Left lung (tissue), 10 donors: Measurements from ENCODE around the gene MMP28. TPM values are rescaled to one million over a fixed set of nuclear protein-coding genes. Genes with fewer than 3 reads are reported as not detected.
A peak's percentile ranks its signal among the peaks of the same experiment; 100 is the strongest.

Experiments used
- ATAC-seq: fragments of 200-7000 bp; cut with Tn5 transposase; one replicate; pipeline ENCODE4 v1.9.1; 2020; ENCODE audit warnings: moderate library complexity
- DNase-seq, 4 donors: peaks; one replicate each; pipeline ENCODE4 v3.0.0-alpha.2; 2013 to 2020
- H3K27ac ChIP-seq, 2 donors: fragments of 200-600 bp; sonication (generic) in 1 of 2; one replicate each; pipeline versions ENCODE4 v1.5.0 to v1.8.0; 2020 to 2021
- H3K27me3 ChIP-seq, 2 donors: fragments of 200-600 bp; sonication (generic) in 1 of 2; one replicate each; pipeline versions ENCODE4 v1.5.0 to v1.8.0; 2020 to 2021
- H3K36me3 ChIP-seq, 2 donors: fragments of 200-600 bp; sonication (generic) in 1 of 2; one replicate each; pipeline versions ENCODE4 v1.5.0 to v1.8.0; 2020 to 2021
- H3K4me1 ChIP-seq, 2 donors: fragments of 200-600 bp; one replicate each; pipeline ENCODE4 v1.8.0; 2021
- H3K4me3 ChIP-seq, 2 donors: fragments of 200-600 bp; sonication (generic) in 1 of 2; one replicate each; pipeline versions ENCODE4 v1.5.0 to v1.8.0; 2020 to 2021; ENCODE audit warnings: mild to moderate bottlenecking in 1 of 2
- H3K9me3 ChIP-seq, 2 donors: fragments of 200-600 bp; sonication (generic) in 1 of 2; one replicate each; pipeline versions ENCODE4 v1.5.0 to v1.8.0; 2020 to 2021
- CTCF ChIP-seq, 2 donors: fragments of 200-600 bp; sonication (generic) in 1 of 2; IDR thresholded peaks; one replicate each; pipeline versions ENCODE4 v1.5.0 to v1.8.0; 2021; ENCODE audit warnings: antibody characterized with exemption in 2 of 2
- intact Hi-C, 2 donors: fragments of 100-400 bp; cut with DNase I; formaldehyde crosslinking; loops; one replicate each; pipeline versions ENCODE4 v1.11.2 to v1.14.2; 2022
- polyA plus RNA-seq, 6 donors: library from polyadenylated mRNA; unstranded; fragments of 120-200 nt; gene quantifications; one replicate each; pipeline ENCODE4 v1.2.1, GENCODE V29; 2013; ENCODE audit not compliant: insufficient read length in 6 of 6
- total RNA-seq, 2 donors: library from RNA; stranded (reverse); fragmentation: NEBNext Ultra II Directional; extraction: Animal tissue kit (Norgen Biotek cat#: 25700); gene quantifications; one replicate each; pipeline ENCODE4 v1.2.1, GENCODE V29; 2021
- donor health status: DM: no; HTN: yes; CAD: no.
- donor health status: DM: no; HTN: no; CAD: no.

MMP28 gene
- total and polyA plus RNA-seq, 8 donors = 6.6 to 95.0 (median 8.5) TPM

- intact Hi-C loops = no loop called here
- H3K4me3 ChIP-seq = no peak overlapping the region
- H3K36me3 ChIP-seq = peaks cover 0 to 54% of the 10 kb centered on the region in 2 donors
- peaks cover 0 to 31% of the 10 kb centered on the region in 2 donors for H3K4me1 ChIP-seq
- no peaks in the 10 kb centered on the region for H3K9me3 ChIP-seq
- no peak for DNase-seq
- no peak for TF ChIP-seq CTCF (IDR thresholded peaks at IDR 0.05)
- H3K27ac ChIP-seq = no peak overlapping the region
- no peaks in the 10 kb centered on the region for H3K27me3 ChIP-seq
- ATAC-seq = no peak
These were observed 21.8 kb upstream of the MMP28 start for GRCh38 chr17:35817196-35817595.

DNA sequence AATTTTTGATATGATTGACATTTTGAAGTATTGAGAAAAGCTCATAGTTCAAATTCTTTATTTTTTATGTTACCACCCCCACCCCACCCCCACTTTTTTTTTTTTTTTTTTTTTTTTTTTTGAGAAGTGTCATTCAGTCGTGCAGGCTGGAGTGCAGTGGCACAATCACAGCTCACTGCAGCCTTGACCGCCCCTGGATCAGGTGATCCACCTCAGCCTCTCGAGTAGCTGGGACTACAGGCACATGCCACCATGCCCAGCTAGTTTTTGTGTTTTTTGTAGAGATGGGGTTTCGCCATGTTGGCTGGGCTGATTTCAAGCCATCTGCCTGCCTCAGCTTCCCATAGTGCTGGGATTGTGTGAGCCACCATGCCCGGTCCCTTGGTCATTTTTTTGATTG is 21.3 kb upstream of the MMP28 start:
- peak; percentile 78 for ATAC-seq
- H3K36me3 ChIP-seq = peaks cover 0 to 50% of the 10 kb centered on the region in 2 donors

GRCh38 chr17:35812456-35812855 is 17.0 kb upstream of the MMP28 start:
- TF ChIP-seq CTCF (IDR thresholded peaks at IDR 0.05) = no peak
- Histone ChIP-seq H3K27me3 (no peaks in the 10 kb centered on the region), H3K9me3 (no peaks in the 10 kb centered on the region), H3K27ac (no peak overlapping the region), H3K36me3 (peaks cover 0 to 8% of the 10 kb centered on the region in 2 donors), H3K4me1 (peaks cover 15 to 58% of the 10 kb centered on the region in 2 donors), H3K4me3 (no peak overlapping the region)
- intact Hi-C loops = no loop called here
- DNase-seq (no peak), ATAC-seq (no peak)

More for the DNA sequence above, 21.3 kb upstream of the MMP28 start:
- Histone ChIP-seq H3K27ac (no peak overlapping the region), H3K4me3 (no peak overlapping the region), H3K4me1 (peaks cover 0 to 35% of the 10 kb centered on the region in 2 donors), H3K9me3 (no peaks in the 10 kb centered on the region), H3K27me3 (no peaks in the 10 kb centered on the region)
- intact Hi-C loops = no loop called here
- DNase-seq = no peak
- TF ChIP-seq CTCF (IDR thresholded peaks at IDR 0.05) = no peak

- Histone ChIP-seq H3K4me3 (no peak overlapping the region), H3K27me3 (no peaks in the 10 kb centered on the region), H3K4me1 (peaks cover 15 to 51% of the 10 kb centered on the region in 2 donors), H3K27ac (no peak overlapping the region), H3K36me3 (peaks cover 0 to 8% of the 10 kb centered on the region in 2 donors), H3K9me3 (no peaks in the 10 kb centered on the region)
- no peak for TF ChIP-seq CTCF (IDR thresholded peaks at IDR 0.05)
- intact Hi-C loops = no loop called here
- no peak for ATAC-seq
- no peak for DNase-seq
These were observed 16.3 kb upstream of the MMP28 start for GRCh38 chr17:35811759-35812158.

GRCh38 chr17:35809855-35810461 is 14.5 kb upstream of the MMP28 start:
- H3K27me3 ChIP-seq = no peaks in the 10 kb centered on the region
- intact Hi-C loops = no loop called here
- DNase-seq (no peak), ATAC-seq (peak; percentile 12)
- no peaks in the 10 kb centered on the region for H3K36me3 ChIP-seq
- peak overlapping the region; percentile 95 for H3K27ac ChIP-seq
- no peaks in the 10 kb centered on the region for H3K9me3 ChIP-seq
- peak overlapping the region; percentile 85 to 89 for H3K4me3 ChIP-seq
- peaks cover 15 to 50% of the 10 kb centered on the region in 2 donors for H3K4me1 ChIP-seq
- TF ChIP-seq CTCF (IDR thresholded peaks at IDR 0.05) = no peak
